PFSK-1 (cell line): ENCODE results near the gene ST8SIA5.

Source experiments
- FOXP2 ChIP-seq: optimal IDR thresholded peaks from 2 replicates; pipeline ENCODE3; 2011; ENCODE audit warnings: borderline replicate concordance, control low read depth, inconsistent platforms; ENCODE audit not compliant: insufficient read depth; ENCODE audit errors: extremely low read length, extremely low read depth
- POLR2AphosphoS5 ChIP-seq: IDR thresholded peaks from 2 replicates; pipeline ENCODE4 v1.6.1; 2012; ENCODE audit warnings: low read depth, mild to moderate bottlenecking, control low read depth, low read length, moderate library complexity
- SIN3A ChIP-seq: IDR thresholded peaks from 2 replicates; pipeline ENCODE4 v1.6.1; 2012; ENCODE audit warnings: mild to moderate bottlenecking, low read length, moderate library complexity, borderline replicate concordance; ENCODE audit not compliant: insufficient read depth
- TAF1 ChIP-seq: IDR thresholded peaks from 2 replicates; pipeline ENCODE4 v1.6.1; 2012; ENCODE audit warnings: low read length, control low read depth, borderline replicate concordance; ENCODE audit not compliant: insufficient read depth
- TF ChIP-seq, protein P1 (sequence below), 2 experiments: IDR thresholded peaks; 2 replicates each; pipeline versions ENCODE4 v1.6.1 to v1.8.0; 2011 to 2012; ENCODE audit warnings: low read depth in 2 of 2, low read length in 2 of 2, control low read depth in 1 of 2, inconsistent platforms in 1 of 2, mild to moderate bottlenecking in 1 of 2, moderate library complexity in 1 of 2; ENCODE audit not compliant: insufficient read depth in 1 of 2

The ST8SIA5 gene

GRCh38 chr18:46736736-46737135 is 20.1 kb downstream of the ST8SIA5 start:
- TF ChIP-seq, protein P1, sequence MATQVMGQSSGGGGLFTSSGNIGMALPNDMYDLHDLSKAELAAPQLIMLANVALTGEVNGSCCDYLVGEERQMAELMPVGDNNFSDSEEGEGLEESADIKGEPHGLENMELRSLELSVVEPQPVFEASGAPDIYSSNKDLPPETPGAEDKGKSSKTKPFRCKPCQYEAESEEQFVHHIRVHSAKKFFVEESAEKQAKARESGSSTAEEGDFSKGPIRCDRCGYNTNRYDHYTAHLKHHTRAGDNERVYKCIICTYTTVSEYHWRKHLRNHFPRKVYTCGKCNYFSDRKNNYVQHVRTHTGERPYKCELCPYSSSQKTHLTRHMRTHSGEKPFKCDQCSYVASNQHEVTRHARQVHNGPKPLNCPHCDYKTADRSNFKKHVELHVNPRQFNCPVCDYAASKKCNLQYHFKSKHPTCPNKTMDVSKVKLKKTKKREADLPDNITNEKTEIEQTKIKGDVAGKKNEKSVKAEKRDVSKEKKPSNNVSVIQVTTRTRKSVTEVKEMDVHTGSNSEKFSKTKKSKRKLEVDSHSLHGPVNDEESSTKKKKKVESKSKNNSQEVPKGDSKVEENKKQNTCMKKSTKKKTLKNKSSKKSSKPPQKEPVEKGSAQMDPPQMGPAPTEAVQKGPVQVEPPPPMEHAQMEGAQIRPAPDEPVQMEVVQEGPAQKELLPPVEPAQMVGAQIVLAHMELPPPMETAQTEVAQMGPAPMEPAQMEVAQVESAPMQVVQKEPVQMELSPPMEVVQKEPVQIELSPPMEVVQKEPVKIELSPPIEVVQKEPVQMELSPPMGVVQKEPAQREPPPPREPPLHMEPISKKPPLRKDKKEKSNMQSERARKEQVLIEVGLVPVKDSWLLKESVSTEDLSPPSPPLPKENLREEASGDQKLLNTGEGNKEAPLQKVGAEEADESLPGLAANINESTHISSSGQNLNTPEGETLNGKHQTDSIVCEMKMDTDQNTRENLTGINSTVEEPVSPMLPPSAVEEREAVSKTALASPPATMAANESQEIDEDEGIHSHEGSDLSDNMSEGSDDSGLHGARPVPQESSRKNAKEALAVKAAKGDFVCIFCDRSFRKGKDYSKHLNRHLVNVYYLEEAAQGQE (IDR thresholded peaks at IDR 0.05; ENCODE audit: insufficient read depth in 1 of 2, low read depth in 2 of 2, low read length in 2 of 2): no peak
- TF ChIP-seq FOXP2: no peak
- TF ChIP-seq POLR2AphosphoS5: no peak
- no peak for TF ChIP-seq TAF1
- no peak for TF ChIP-seq SIN3A

- no peak for TF ChIP-seq SIN3A
- TF ChIP-seq FOXP2: no peak
- TF ChIP-seq POLR2AphosphoS5: no peak
These were observed 20.7 kb downstream of the ST8SIA5 start for GRCh38 chr18:46736135-46736534.

GRCh38 chr18:46734981-46735380 is 21.9 kb downstream of the ST8SIA5 start:
- TF ChIP-seq, protein P1 (IDR thresholded peaks at IDR 0.05; ENCODE audit: insufficient read depth in 1 of 2, low read depth in 2 of 2, low read length in 2 of 2): no peak
- TF ChIP-seq TAF1 (no peak), FOXP2 (no peak), SIN3A (no peak), POLR2AphosphoS5 (no peak)

GRCh38 chr18:46733872-46734271 is 23.0 kb downstream of the ST8SIA5 start:
- TF ChIP-seq FOXP2: no peak
- TF ChIP-seq, protein P1 (IDR thresholded peaks at IDR 0.05; ENCODE audit: insufficient read depth in 1 of 2, low read depth in 2 of 2, low read length in 2 of 2): no peak
- TF ChIP-seq TAF1: no peak
- TF ChIP-seq POLR2AphosphoS5: no peak
- no peak for TF ChIP-seq SIN3A

- TF ChIP-seq SIN3A (no peak), TAF1 (no peak), FOXP2 (no peak), POLR2AphosphoS5 (no peak)
- TF ChIP-seq, protein P1 (IDR thresholded peaks at IDR 0.05; ENCODE audit: insufficient read depth in 1 of 2, low read depth in 2 of 2, low read length in 2 of 2): no peak
These were observed 24.1 kb downstream of the ST8SIA5 start for GRCh38 chr18:46732801-46733200.
